Measurements from ENCODE around the gene CPED1. TPM values are rescaled to one million over a fixed set of nuclear protein-coding genes. Genes with fewer than 3 reads are reported as not detected.

The CPED1 gene
- total RNA-seq, 1 experiment from 2014 or later: 0.13 TPM

DNA sequence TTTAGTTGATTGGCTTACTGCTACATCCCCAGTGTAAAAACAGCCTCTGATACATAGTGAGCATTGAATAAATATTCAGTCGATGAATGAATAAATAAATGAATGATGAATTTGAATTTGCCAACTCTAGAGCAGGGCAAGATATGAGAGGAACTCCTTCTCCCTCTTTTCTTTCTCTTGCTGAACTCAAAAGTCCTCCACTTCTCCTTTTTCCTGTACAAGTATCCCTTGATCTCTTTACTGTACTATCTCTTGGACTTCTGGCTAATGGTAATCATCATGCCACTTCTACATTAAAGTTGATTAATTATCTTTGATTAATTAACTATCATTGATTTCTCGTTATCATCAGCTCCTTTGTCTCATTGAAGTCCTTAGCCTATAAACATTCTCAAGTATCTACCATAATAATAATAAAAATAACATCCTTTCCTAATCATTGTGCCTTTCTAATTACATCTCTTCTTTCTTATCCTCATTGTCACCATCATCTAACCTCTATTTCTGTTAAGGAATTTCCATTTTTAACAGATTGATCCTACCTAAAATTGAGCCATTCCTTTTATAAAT, 10.6 kb downstream of the CPED1 start:
- Histone ChIP-seq H3T11ph (ENCODE audit: low read length) (no peak overlapping the region), H3K4me1 (ENCODE audit: insufficient read depth, low read length) (peaks cover 2% of the 10 kb centered on the region; the same call in 1 of the 2 replicates), H4K91ac (ENCODE audit: insufficient read length, low read depth, low read length) (no peak overlapping the region), H3K27ac (ENCODE audit: insufficient read length, low read depth, low read length) (no peak overlapping the region), H3K56ac (ENCODE audit: insufficient read length, low read depth, low read length) (no peak overlapping the region), H3K79me1 (ENCODE audit: insufficient read depth, low read depth, low read length, poor library complexity, severe bottlenecking) (no peaks in the 10 kb centered on the region), H2BK20ac (ENCODE audit: low read depth, low read length, poor library complexity, severe bottlenecking) (no peak overlapping the region), H2AFZ (ENCODE audit: low read length) (no peak overlapping the region), H2BK120ac (ENCODE audit: low read depth, low read length, poor library complexity, severe bottlenecking) (no peak overlapping the region), H2BK15ac (ENCODE audit: low read depth, low read length) (no peak overlapping the region), H4K5ac (ENCODE audit: insufficient read length, low read depth, low read length) (no peak overlapping the region), H3K4ac (ENCODE audit: low read depth, low read length) (no peak overlapping the region), H2BK5ac (ENCODE audit: insufficient read length, low read length) (no peak overlapping the region), H3K79me2 (ENCODE audit: insufficient read depth, low read length) (no peaks in the 10 kb centered on the region), H3K9ac (ENCODE audit: extremely low read depth, insufficient read length, low read length) (no peak overlapping the region), H3K27me3 (ENCODE audit: insufficient read depth, low read length) (no peaks in the 10 kb centered on the region), H4K20me1 (ENCODE audit: control insufficient read depth, insufficient read depth, insufficient read length) (no peaks in the 10 kb centered on the region), H3K23me2 (ENCODE audit: insufficient read length, low read depth, low read length, poor library complexity, severe bottlenecking) (no peaks in the 10 kb centered on the region), H3K9me3 (ENCODE audit: control insufficient read depth, low read depth, low read length) (no peaks in the 10 kb centered on the region), H3K14ac (ENCODE audit: insufficient read depth, low read length) (no peak overlapping the region), H3K23ac (ENCODE audit: insufficient read length, low read depth, low read length) (no peak overlapping the region), H2AK5ac (ENCODE audit: insufficient read length, low read length) (no peak overlapping the region), H2BK12ac (ENCODE audit: insufficient read length, low read depth, low read length) (no peak overlapping the region), H3K18ac (ENCODE audit: insufficient read length, low read depth, low read length) (no peak overlapping the region), H4K8ac (replicated peaks; ENCODE audit: insufficient read length, low read depth, low read length) (no peak overlapping the region), H3K4me2 (ENCODE audit: insufficient read depth, insufficient read length, low read length) (no peak overlapping the region)
- TF ChIP-seq, protein P1, sequence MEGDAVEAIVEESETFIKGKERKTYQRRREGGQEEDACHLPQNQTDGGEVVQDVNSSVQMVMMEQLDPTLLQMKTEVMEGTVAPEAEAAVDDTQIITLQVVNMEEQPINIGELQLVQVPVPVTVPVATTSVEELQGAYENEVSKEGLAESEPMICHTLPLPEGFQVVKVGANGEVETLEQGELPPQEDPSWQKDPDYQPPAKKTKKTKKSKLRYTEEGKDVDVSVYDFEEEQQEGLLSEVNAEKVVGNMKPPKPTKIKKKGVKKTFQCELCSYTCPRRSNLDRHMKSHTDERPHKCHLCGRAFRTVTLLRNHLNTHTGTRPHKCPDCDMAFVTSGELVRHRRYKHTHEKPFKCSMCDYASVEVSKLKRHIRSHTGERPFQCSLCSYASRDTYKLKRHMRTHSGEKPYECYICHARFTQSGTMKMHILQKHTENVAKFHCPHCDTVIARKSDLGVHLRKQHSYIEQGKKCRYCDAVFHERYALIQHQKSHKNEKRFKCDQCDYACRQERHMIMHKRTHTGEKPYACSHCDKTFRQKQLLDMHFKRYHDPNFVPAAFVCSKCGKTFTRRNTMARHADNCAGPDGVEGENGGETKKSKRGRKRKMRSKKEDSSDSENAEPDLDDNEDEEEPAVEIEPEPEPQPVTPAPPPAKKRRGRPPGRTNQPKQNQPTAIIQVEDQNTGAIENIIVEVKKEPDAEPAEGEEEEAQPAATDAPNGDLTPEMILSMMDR (conservative IDR thresholded peaks at IDR 0.05): no peak
- H3K27ac Mint-ChIP-seq: no peak overlapping the region
- H3K36me3 Mint-ChIP-seq (ENCODE audit: insufficient read depth in 1 of 3, low read depth in 3 of 3): no peaks in the 10 kb centered on the region
- H3K27me3 Mint-ChIP-seq (ENCODE audit: low read depth): no peaks in the 10 kb centered on the region
- H3K4me3 Mint-ChIP-seq: no peak overlapping the region
- no peaks in the 10 kb centered on the region for H3K9me3 Mint-ChIP-seq
- no peak for DNase-seq
- H3K4me1 Mint-ChIP-seq: peaks cover 7 to 9% of the 10 kb centered on the region in 2 experiments
- no CpG with 5 or more reads among the region's 2 CpGs for WGBS (ENCODE audit: extremely low coverage, insufficient read length, low lambda C conversion rate)

Measured in H9 (cell line).